HG03097 (cell line): ENCODE measurements around the gene DNAI2.
"Not testable (repeated sequence)": the region's sequence is repeated elsewhere in the genome, so short reads cannot be mapped to it uniquely, and the experiment has no call there.

Experiments
- ATAC-seq: cut with Tn5 transposase; IDR thresholded peaks from one replicate; pipeline ENCODE4 v1.9.1; 2021; ENCODE audit not compliant: unreplicated experiment, low FRiP score

The DNAI2 gene

GRCh38 chr17:74272731-74273201 is 1.3 kb upstream of the DNAI2 start:
- no peak for ATAC-seq

GRCh38 chr17:74274709-74275340 is 791 bp downstream of the DNAI2 start:
- no peak for ATAC-seq

DNA sequence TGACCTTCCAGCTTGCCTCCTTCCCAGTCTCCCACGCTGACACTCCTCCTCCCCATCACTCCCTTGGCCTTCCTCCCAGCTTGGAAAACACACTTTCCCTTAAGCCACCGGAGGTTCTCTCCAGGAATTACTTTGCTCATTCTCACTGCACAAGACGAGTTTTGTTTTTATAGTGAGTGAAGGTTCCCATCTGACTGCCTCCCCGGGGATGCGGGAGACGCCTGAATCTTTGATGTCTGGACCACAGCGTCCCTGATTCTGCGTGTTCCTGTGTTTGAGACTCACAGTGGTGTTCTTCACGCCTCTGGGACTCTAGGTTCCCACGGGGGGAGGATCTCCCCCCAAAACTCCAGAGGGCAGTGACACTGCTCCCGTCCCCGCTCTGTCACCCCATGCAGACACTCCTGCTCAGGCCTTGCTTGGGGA is 2.0 kb downstream of the DNAI2 start:
- no peak for ATAC-seq

DNA sequence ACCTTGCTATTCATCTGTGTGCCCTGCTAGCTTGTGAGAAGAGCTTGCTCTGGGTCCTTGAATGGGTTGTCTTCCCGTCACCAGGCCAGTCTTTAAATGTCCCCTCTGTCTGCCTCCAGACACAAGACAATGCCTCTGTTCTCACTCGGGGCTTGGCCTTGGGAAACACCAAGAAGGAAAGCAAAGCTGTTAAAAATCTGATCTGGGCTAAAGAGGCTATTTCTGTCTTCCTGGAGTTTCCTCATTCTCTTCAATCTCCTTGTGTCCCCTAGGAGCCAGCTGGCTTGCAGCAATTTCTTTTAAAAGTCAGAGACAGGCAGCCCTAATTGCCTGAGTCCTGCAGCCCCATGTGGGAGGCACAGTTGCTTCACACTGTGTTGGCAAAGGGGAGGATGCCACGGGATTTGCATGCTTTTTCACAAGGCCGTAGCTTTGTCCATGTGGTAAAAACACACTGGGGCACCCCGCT is 2.5 kb downstream of the DNAI2 start:
- no peak for ATAC-seq

DNA sequence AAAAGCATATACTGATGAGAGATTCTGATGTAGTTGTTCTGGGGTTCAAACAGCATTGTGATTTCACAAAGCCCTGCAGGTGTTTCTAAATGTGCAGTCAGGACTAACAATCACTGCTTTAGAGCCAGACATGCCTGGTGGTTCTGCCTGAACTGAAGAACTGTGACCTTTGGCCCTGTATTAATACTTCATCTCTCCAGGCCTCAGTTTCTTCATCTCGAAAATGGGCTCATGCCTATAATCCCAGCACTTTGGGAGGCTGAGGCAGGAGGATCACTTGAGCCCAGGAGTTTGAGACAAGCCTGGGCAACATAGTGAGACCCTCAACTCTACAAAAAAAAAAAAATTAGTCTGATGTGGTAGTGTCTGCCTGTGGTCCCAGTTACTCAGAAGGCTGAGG is 3.9 kb downstream of the DNAI2 start:
- no peak for ATAC-seq

DNA sequence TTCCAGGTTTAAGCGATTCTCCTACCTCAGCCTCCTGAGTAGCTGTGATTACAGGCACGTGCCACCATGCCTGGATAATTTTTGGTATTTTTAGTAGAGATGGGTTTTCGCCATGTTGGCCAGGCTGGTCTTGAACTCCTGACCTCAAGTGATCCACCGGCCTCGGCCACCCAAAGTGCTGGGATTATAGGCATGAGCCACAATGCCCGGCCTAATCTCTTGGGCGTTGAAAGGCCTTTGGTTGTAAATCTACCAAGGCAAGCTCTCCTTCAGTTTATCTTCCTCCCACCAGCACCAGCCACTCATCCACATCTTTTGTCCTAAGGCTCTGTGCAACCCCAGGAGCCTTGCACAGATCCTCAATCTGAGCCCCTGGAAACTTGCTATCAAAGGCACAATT is 5.6 kb downstream of the DNAI2 start:
- not testable (repeated sequence) for ATAC-seq

- ATAC-seq = no peak
These were observed 6.1 kb downstream of the DNAI2 start for GRCh38 chr17:74280093-74280513.

- ATAC-seq = no peak
These were observed 7.8 kb downstream of the DNAI2 start for GRCh38 chr17:74281799-74282198.

DNA sequence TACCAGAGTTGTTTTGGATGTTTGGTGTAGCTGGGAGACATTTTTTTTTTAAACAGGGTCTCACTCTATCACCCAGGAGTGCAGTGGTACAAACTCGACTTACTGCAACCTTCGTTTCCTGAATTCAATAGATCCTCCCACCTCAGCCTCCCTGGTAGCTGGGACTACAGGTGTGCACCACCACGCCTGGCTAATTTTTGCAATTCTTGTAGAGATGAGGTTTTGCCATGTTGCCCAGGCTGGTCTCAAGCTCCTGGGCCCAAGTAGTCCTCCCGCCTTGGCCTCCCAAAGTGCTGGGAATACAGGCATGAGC is 8.2 kb downstream of the DNAI2 start:
- ATAC-seq = not testable (repeated sequence)

GRCh38 chr17:74282587-74283370 is 8.7 kb downstream of the DNAI2 start:
- no peak for ATAC-seq

GRCh38 chr17:74283371-74283673 is 9.3 kb downstream of the DNAI2 start:
- no peak for ATAC-seq

GRCh38 chr17:74287031-74287602 is 13.1 kb downstream of the DNAI2 start:
- ATAC-seq = no peak

GRCh38 chr17:74288785-74289184 is 14.8 kb downstream of the DNAI2 start:
- no peak for ATAC-seq

- ATAC-seq = no peak
These were observed 15.7 kb downstream of the DNAI2 start for GRCh38 chr17:74289688-74290087.

DNA sequence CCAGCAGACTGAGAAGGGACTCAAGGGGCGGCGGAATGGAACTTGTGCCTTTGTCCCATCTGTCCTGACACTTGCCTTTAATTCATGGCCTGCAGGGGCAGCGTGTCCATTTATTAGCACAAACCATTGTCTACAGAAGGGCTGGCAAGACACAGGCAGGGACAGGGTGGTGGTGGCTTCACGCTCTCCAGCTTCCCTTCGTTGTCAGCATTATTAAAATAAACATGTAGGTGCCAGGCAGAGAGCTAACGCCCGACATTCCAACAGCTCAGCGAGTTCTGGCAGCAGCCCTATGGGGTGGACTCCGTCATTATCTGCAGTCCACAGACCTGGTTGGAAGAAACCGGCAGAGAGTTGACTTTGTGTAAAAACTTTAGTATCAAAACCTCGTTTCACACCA is 16.3 kb downstream of the DNAI2 start:
- ATAC-seq = no peak

GRCh38 chr17:74292495-74292894 is 18.5 kb downstream of the DNAI2 start:
- no peak for ATAC-seq

GRCh38 chr17:74295625-74296547 is 21.9 kb downstream of the DNAI2 start:
- no peak for ATAC-seq

GRCh38 chr17:74296548-74296936 is 22.5 kb downstream of the DNAI2 start:
- no peak for ATAC-seq

GRCh38 chr17:74297941-74298340 is 23.9 kb downstream of the DNAI2 start:
- ATAC-seq = no peak

DNA sequence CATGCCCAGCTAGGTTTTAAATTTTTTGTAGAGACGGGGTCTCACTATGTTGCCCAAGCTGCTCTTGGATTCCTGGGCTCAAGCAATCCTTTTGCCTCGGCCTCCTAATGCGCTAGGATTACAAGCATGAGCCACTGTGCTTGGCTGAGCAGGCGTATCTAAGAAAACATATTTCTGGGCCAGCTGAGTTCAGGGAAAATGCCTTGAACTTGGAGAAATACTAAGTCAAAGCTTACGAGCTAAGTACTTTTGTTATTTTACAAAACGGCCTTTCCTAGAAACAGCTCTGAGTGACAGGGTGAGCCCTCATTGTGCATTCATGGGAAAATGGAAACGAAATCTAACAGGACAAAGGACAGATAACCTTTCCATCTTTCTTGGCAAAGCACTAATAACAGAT is 24.7 kb downstream of the DNAI2 start:
- ATAC-seq = no peak
